Gastrocnemius medialis (tissue), 4 donors: ENCODE results near the gene CSNK1D.

Source experiments
- CTCF ChIP-seq, 5 experiments: fragments of 450-650 bp in 3 of 5; fragments of 200-600 bp in 2 of 5; sonication (generic) in 2 of 5; IDR thresholded peaks in 4 of 5; conservative IDR thresholded peaks in 1 of 5; 1 replicate in 4 of 5; 2 replicates in 1 of 5; pipeline ENCODE4 v1.5.1; 2016 to 2019; ENCODE audit warnings: antibody characterized with exemption in 5 of 5, mild to moderate bottlenecking in 3 of 5, moderate library complexity in 3 of 5
- POLR2A ChIP-seq, 2 donors: fragments of 450-650 bp; IDR thresholded peaks; one replicate each; pipeline ENCODE4 v1.6.1; 2017; ENCODE audit warnings: antibody characterized with exemption in 2 of 2, mild to moderate bottlenecking in 2 of 2, moderate library complexity in 2 of 2

GRCh38 chr17:82193520-82194220 lies 79.8 kb downstream of the CSNK1D start:
- TF ChIP-seq CTCF (IDR thresholded peaks at IDR 0.05 in 4 of 5, conservative IDR thresholded peaks at IDR 0.05 in 1 of 5) (no peak), POLR2A (IDR thresholded peaks at IDR 0.05) (no peak)
